GM18520 (cell line): ENCODE measurements around the gene SSH3.
A peak's percentile ranks its signal among the peaks of the same experiment; 100 is the strongest.
"Not testable (repeated sequence)": the region's sequence is repeated elsewhere in the genome, so short reads cannot be mapped to it uniquely, and the experiment has no call there.

ENCODE experiments used
- ATAC-seq: cut with Tn5 transposase; IDR thresholded peaks from one replicate; pipeline ENCODE4 v1.9.1; 2021; ENCODE audit not compliant: unreplicated experiment

Gene SSH3, protein sequence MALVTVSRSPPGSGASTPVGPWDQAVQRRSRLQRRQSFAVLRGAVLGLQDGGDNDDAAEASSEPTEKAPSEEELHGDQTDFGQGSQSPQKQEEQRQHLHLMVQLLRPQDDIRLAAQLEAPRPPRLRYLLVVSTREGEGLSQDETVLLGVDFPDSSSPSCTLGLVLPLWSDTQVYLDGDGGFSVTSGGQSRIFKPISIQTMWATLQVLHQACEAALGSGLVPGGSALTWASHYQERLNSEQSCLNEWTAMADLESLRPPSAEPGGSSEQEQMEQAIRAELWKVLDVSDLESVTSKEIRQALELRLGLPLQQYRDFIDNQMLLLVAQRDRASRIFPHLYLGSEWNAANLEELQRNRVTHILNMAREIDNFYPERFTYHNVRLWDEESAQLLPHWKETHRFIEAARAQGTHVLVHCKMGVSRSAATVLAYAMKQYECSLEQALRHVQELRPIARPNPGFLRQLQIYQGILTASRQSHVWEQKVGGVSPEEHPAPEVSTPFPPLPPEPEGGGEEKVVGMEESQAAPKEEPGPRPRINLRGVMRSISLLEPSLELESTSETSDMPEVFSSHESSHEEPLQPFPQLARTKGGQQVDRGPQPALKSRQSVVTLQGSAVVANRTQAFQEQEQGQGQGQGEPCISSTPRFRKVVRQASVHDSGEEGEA

DNA sequence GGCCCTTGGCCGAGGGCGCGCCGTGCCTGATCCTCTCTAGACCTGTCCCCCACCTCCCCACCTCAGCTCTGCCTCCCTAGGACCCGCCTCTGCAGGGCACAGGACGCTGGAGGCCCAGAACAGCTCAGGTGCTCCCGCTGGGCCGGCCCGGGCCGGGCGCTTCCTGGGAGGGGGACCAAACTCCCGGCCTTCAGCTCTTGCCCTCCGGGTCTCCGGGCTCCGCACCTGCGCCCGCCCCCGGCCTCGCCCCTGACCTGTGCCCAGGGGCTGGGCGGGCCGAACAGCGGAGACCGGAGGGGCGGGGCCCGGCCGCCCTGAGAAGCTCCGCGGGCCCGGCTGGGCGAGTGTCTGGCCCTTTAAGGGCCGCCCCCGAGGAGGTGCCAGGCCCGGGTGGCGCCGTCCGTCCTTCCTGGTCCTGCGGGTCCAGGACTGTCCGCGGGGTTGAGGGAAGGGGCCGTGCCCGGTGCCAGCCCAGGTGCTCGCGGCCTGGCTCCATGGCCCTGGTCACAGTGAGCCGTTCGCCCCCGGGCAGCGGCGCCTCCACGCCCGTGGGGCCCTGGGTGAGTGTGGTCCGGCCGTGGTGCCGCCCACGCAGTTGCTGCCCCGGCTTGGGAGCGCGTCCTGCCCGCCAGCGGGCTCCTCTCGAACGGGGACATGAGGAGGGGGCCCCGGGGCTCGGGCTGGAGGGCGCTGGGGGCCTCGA lies at the start of gene SSH3:
SSH3 (plus strand) TSS at position 399 of the 703 bp plus-strand sequence; CDS start at position 495, 96 bp downstream.
- ATAC-seq: no peak

DNA sequence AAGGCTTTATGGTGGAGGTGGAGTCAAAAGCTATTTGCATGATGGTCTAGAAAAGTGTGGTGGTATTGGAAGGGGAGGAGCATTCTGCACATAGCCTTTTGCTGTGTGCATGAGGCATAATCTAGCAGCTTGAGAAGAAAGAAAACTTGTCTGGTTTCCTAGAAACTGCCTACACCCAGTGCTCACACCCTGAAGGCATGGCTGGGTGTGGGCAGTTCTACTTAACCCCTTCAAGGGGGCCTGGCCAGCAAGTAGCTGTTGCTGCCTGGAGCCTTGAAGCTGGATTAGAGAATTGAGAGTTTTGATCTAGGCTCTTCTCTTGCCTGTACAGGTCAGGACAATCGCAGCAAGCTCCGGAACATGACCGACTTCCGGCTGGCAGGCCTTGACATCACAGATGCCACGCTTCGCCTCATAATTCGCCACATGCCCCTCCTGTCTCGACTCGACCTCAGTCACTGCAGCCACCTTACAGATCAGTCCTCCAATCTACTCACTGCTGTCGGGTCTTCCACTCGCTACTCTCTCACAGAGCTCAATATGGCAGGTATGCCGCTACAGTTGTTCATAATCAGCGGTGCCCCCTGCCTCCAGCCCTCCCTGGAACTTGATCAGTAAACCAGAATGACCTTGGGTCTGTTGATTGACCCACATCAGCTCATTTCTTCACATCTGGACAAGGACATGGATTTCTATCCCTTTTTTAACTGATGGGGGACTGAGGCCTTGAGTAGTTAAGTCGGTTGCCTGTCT lies 49.3 kb upstream of the SSH3 start:
- no peak for ATAC-seq

DNA sequence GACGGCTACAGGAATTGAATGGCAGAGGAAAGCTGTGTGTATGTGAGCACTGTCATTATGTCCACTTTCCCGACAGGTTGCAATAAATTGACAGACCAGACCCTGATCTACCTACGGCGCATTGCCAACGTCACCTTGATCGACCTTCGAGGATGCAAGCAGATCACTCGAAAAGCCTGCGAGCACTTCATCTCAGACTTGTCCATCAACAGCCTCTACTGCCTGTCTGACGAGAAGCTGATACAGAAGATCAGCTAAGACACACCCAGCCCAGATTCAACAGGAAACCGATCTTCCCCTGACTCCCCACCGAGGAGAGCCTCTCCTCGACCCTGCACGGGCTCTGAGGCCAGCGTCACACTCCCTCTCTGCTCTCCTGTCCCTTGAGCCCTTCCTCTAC lies 48.5 kb upstream of the SSH3 start:
- no peak for ATAC-seq

DNA sequence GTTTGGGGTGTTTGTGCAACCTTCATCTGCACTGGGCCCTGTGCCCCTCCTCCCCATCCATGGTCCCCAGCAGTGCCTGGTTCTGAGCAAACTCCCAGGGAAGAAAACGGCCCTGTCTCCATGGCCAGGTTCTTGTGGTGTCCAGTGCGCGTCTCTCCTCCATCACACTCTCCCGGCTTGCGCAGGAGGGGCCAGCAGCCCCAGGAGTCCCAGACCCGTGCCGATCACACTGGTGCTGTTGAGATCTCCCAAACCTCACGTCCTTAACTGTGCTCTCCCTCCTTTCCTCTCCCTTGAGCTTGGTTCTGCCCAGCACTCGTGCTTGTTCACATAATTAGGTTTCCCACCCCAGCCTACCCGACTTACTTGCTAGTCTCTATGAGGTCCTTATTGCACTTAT lies 48.0 kb upstream of the SSH3 start:
- no peak for ATAC-seq

DNA sequence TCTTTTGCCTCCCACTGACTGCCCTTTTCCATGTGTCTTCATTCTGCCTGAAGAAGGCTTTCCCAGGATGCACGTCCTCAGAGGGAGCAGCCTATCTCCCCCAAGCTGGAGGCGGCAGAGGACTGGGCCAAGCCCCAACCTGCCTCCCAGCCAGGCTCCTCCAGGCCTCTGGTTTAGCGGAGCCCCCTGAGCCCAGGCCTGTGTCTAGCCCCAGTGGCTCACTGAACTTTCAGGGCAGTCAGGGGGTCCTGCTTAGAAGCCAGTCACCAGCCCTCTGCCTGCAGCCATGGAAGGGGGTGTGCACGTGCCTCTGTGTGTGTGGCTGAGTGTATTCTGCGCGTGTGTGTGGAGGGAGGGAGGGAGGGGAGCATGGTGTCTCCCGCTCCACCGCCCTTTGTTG lies 47.5 kb upstream of the SSH3 start:
- no peak for ATAC-seq

DNA sequence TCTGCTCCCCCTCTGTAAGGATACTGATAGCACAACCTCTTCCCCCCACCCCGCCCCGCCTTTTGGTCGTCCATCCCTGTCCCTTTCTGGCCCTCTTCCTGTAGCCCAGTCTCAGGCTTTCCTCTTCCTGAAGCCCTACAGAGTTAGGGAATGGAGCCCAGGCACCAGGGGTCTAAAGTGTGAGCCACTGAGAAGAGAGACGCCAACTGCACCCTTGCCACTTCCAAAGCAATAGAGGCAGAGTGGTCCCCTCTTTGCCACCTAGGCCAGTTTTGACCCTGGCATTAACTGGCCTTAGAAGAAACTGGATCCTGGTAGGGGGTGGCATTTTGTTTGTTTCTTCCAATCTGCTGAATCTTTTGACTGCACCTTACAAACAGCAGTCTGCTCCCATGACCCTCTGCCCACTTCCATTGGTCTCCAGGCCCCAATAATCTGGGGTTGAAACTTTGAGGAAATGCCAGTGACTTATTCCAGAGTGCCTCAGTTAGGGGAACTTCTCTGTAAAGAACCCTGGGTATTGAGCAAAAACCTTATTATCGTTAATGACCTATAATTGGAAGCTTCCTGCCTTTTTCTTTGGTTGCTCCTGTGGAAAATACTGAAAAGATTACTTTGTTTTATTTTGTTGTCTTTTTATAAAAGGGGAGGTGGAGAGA lies 46.7 kb upstream of the SSH3 start:
- ATAC-seq: no peak

DNA sequence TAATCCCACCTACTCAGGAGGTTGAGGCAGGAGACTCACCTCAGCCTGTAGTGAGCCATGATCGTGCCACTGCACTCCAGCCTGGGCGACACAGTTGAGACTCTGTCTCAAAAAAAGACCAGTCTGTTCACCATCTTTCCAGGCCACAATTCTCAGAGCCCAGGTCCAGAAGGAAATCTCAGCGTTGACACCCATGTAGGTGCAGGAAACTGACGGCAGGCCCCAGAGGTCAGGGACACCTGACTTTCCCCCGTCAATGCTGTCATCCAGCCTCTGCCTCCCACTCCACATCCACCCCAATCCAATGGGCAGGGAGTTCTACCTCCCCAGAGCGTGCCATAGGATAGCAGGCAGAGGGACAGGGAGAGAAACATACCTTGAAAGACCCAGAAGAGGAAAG lies 42.9 kb upstream of the SSH3 start:
- ATAC-seq: no peak

DNA sequence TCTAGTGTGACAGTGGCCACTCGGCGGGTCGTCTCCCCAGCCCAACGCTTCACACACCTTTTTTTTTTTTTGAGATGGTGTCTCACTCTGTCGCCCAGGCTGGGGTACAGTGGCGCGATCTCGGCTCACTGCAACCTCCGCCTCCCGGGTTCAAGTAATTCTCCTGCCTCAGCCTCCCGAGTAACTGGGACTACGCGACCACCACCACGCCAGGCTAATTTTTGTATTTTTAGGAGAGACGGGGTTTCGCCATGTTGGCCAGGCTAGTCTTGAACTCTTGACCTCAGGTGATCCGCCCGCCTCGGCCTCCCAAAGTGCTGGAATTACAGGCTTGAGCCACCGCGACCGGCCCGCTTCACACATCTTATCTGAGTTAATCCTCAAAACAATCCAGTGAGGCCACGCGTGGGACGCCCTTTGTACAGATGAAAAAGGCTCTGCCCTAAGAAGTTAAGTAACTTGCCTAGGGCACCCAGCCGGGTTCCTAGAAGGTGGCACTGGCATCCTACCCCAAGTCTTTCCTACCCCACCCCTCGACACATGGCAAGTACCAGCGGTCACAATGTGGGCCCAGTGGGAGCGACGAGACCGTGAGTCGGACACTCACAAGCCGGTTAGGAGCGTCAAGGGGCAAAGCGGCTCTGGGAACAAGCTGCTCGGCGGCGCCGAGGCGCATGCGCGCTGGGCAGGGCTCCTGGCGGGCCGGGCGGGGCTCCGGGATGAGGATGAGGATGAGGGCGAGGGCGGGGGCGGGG lies 42.3 kb upstream of the SSH3 start:
- not testable (repeated sequence) for ATAC-seq

DNA sequence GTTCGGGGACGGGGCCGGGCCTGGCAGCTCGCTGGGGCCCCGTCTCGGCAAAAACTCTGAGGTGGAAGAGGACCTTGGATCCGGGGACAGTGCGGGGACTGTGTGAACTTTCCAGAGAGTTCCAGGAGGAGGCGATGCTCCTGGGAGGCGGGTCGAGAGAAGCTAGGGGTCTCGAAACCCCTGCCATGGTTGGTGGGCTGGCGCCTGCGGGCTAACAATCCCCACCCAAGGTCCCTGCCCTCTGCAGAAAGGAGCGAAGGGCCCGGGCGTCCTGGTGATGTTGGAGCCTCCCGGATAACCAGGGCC lies 41.7 kb upstream of the SSH3 start:
- ATAC-seq: no peak

DNA sequence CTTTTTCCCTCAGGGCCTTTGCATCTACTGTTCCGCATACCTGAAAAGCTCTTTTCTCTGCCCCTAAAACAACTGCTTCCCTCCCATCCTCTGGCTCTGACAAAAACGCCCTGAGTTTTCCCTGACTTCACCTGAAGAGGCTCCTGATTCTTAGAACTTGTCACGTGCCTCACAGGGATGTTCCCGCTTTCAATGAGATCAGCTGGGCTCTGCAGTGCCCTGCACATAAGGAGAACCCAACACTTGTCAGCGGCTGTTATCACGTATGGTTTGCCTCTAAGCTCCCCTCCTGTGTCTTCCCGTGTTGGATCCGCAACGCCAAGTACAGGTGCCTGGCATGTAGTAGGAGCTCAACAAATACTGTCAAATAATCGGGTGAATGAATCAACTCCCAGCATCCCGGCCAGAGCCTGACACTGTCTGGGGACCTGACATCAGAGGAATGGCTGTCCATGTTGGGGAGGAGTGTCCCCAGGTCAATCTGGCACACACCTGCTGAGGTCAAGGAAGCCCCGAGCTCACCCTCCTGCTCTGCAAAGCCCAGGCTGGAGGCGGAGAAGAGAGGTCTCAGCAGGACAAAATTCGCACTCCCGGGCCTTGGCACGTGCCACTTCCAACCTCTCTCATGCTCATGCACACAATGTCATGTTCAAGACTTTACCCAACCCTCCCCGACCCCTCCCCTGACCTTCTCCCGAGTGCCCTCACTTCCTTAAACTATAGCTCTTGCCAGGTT lies 41.2 kb upstream of the SSH3 start:
- no peak for ATAC-seq

DNA sequence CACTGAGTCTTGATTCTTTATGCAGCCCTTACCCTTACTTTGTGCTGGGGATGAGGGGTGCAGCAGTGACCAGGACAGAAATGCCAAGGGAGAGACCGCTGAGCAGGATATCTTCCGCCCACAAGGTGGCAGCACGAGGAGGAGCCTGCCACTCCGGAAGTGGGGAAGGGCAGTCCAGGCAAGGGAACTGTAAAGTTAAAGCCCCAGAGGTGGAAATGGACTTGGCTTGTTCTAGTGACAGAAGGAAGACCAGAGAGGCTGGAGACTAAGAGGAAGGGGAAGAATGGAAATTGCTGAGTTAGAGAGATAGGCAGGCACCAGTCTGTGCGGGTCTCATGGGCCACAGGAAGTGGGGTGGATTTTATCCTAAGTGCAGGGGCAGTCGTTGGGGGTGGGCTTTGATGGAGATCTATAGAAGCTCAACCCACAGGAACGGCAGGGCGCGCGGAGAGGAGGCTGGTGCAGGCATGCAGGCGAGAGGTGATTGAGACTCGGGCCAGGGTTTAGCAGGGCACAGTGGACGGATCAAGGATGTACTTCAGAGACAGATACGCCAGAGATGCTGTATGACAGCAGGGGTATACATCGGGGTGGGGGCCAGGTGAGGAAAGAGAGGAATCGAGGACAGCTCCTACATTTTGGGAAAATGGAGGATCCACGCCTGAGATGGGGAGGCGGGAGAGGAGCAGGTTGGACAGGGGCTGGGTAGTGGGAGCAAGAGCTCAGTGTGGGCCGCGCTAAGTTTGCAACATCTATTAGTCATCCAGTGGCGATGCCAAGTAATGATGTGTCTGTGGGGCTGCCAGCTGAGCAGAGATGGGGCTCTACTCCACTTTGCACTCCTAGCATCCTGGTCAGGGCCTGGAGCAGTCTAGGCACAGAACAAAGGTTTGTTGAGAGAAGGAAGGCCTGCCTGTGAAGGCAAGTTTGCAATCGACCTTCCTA lies 40.3 kb upstream of the SSH3 start:
- no peak for ATAC-seq

DNA sequence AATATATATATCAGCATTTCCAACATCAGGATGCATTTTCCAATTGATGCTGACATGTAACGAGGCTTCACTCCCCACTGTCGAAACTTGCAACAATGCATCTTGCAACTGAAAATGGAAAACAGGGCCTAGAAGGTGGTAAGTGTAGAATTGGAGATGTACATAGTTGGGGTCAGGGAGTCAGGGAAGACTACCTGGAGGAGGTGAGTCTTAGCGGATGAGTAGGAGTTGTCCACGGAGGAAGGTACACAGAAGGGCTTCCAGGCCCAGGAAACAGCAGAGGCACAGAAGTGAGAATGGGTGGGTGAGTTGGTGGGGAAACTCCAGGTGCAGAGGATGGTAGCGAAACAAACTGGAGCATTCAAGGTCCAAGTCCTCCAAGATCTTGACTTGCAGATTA lies 39.1 kb upstream of the SSH3 start:
- ATAC-seq: no peak

DNA sequence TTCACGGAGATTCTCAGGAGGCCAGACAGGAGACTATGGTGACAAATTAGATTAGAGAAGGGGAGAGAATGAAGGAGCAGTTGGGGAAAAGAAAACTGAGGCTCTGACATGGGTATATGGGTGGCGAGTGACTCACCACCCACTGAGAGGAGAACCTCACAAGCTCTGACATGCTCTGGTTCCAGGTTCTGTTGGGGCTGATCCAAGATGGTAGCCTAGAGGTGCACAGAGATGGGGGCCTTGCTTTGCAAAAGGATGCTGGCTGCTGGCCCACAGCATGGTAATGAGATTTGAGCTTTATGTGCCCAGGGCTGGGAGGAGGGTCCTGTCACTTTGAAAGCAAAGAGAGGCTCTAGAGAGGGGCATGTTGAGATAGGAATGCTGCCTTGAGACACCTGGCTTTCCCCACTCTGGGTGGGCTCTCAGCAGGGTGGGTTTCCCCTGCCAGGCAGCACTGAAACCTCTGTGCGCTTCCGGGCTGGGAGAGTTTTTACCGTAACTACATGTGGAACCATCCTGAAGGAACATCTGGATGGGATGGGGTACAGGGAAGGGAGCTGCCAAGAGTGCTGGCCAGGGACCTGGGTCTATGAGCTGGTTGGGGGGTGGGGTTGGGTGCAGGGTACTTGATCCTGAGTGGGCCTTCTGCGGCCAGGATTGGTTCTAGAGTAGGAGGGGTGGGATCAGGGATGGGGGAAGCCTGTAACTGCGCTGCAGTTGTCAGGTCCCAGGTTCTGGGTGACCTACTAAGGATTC lies 38.3 kb upstream of the SSH3 start:
- ATAC-seq: no peak

DNA sequence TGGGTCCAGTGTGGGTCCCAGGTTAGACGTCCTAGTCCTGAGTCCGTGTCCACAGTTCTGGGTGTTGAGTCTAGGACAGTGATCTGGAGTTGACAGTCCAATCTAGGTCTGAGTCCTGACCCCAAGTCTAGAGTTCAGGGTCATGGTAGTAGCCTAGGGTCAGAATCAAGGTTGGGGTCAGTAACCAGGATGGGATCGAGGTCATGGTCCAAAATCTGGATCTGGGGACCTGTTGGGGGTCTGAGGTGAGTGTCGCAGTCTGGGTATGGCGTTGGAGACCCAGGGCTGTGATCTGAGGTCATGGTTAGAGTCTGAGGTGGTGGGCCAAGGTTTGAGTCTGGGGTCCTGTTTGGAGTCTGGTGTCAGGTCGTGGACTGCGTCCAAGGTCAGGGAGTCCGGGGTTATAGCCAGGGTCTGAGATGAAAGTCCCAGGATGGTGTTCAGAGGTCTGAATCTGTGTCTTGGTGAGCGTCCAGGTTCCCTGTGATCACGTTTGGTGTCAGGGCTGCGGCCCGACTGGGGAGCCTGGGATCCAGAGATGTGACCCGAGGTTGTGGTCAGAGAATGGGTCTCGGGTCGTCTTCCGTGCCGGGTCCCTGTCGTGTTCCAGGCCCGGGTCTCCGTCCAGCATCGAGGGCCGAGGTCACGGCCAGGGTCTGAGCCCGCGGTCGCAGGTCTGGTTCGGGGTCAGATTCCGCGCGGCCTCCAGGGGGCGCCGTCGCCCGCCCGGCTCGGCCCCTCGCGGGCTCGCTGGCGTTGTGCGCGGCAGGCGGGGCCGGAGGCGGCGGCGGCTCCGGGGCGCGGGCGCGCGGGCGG lies 37.5 kb upstream of the SSH3 start:
- ATAC-seq: peak; percentile 38

DNA sequence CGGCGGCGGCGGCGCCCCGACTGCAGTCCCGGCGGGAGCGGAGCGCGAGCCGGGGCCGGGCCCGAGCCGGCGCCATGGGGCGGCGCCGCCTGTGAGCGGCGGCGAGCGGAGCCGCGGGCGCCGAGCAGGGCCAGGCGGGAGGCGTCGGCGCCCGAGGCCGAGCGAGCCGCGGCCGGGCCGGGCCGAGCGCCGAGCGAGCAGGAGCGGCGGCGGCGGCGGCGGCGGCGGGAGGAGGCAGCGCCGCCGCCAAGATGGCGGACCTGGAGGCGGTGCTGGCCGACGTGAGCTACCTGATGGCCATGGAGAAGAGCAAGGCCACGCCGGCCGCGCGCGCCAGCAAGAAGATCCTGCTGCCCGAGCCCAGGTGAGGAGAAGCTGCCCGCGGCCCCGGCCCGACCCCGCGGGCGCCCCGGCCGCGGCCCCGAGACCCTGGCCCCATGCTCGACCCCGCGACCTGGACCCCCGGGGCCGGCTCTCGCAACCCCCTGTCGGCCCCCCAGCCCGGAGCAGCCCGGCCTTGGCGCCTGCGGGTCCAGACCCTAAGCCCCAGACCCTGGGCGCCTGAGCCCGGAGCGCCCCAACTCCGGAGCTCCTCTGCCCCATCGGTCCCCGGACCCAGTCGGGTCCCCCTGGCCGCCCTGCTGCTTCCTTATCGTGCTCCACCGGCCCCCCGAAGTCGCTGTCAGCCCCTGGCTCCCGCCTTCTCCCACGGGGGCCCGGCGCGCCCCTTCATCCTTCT lies 36.7 kb upstream of the SSH3 start, which contains the start of gene GRK2:
GRK2 (plus strand) TSS at position 25 of the 739 bp plus-strand sequence; CDS start at position 252, 227 bp downstream.
- peak; percentile 12 for ATAC-seq
